Esophagus squamous epithelium (tissue), 4 donors: ENCODE measurements around the gene CSAD.
A peak's percentile ranks its signal among the peaks of the same experiment; 100 is the strongest.

ENCODE experiments used
- POLR2A ChIP-seq, 4 donors: fragments of 450-650 bp; IDR thresholded peaks; one replicate each; pipeline ENCODE4 v1.6.1; 2017; ENCODE audit warnings: antibody characterized with exemption in 4 of 4, mild to moderate bottlenecking in 4 of 4, moderate library complexity in 3 of 4
- TF ChIP-seq, protein P1 (sequence below), 6 experiments: fragments of 450-650 bp in 4 of 6; fragments of 200-600 bp in 2 of 6; sonication (generic) in 2 of 6; IDR thresholded peaks; one replicate each; pipeline ENCODE4 v1.5.1; 2016 to 2019; ENCODE audit warnings: antibody characterized with exemption in 6 of 6, mild to moderate bottlenecking in 4 of 6, moderate library complexity in 4 of 6

DNA sequence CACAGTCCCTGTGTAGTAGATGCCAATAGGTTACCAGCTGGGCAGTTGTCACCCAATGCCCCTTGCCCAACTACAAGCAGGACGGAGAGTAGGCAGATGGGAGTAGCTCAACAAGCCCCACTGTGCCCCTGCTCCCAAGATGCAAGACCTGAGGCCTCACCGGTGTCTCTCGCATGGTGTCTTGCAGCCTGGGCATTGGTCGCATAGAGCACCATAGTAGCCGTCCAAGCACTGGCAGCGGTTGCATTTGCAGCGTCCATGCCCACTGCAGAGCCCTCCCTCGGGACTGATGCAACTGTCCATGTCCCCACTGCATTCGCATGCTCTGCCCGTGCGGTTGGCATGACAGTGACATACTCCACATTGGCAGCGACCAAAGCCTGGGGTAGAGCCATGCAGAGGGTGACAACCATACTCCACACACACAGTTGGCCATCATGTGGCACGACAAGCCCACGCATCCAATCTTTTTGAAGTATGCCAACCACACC is 11.9 kb upstream of the CSAD start:
- TF ChIP-seq, protein P1, sequence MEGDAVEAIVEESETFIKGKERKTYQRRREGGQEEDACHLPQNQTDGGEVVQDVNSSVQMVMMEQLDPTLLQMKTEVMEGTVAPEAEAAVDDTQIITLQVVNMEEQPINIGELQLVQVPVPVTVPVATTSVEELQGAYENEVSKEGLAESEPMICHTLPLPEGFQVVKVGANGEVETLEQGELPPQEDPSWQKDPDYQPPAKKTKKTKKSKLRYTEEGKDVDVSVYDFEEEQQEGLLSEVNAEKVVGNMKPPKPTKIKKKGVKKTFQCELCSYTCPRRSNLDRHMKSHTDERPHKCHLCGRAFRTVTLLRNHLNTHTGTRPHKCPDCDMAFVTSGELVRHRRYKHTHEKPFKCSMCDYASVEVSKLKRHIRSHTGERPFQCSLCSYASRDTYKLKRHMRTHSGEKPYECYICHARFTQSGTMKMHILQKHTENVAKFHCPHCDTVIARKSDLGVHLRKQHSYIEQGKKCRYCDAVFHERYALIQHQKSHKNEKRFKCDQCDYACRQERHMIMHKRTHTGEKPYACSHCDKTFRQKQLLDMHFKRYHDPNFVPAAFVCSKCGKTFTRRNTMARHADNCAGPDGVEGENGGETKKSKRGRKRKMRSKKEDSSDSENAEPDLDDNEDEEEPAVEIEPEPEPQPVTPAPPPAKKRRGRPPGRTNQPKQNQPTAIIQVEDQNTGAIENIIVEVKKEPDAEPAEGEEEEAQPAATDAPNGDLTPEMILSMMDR (IDR thresholded peaks at IDR 0.05) = no peak
- peak in 1 of 4 donors; percentile 21 for TF ChIP-seq POLR2A (IDR thresholded peaks at IDR 0.05)
